Measurements from ENCODE around the gene HOXB7.
A peak's percentile ranks its signal among the peaks of the same experiment; 100 is the strongest.

HOXB7 gene

GRCh38 chr17:48609033-48609432 lies 1.8 kb downstream of the HOXB7 start:
- no peak for DNase-seq

DNA sequence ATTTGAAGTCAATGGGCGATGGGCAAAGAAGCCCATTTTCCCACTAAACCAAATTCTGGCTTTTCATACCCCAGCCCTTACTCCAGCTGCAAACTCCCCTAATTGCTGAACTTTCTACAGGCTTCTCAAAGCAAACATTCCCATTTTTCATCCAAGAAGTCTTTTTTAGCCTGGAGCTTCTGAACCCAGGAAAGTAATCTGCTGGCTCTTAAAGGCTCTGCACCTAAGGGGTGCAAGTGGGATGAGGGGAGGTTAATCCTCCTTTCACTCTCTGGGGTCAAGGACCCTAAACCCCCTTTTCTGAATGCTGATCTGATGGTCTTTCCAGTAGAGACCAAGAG lies 2.4 kb downstream of the HOXB7 start:
- DNase-seq, result no peak

DNA sequence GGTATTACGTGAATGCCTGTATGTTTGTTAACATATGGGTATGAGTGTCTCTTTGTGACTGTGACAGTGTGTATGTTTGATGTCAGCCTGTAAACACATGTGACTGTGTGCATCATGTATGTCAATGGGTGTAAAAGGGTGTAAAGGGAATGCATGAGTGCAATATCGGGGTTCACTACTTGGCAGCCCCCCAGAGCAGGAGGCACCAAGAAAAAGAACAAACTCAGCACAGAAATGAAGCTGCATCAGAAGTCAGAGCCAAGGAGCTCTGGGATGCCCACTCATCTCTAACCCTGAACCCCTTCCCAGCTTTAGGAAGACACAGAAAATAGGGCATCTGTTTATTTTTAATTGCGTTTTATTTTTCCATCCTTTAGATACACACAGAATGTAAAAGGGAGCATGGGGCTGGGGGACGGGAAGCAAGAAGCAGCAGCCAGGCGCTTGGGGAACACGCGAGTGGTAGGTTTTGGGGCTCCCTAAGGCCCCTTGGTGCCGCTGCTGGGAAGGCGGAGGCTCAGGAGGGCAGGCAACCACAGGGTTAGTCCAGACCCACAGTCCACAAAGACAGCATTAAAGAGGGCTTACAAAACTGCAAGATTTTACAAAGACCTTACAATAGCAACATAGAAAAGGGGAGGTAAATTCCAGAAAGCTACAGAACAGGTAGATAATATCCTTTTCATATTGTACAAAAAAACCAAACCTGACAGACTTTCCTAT lies 3.8 kb downstream of the HOXB7 start:
- no peak for DNase-seq

GRCh38 chr17:48605991-48606891 lies 4.6 kb downstream of the HOXB7 start:
- no peak for DNase-seq

- no peak for DNase-seq
Observed at GRCh38 chr17:48605409-48605919, 5.4 kb downstream of the HOXB7 start.

DNA sequence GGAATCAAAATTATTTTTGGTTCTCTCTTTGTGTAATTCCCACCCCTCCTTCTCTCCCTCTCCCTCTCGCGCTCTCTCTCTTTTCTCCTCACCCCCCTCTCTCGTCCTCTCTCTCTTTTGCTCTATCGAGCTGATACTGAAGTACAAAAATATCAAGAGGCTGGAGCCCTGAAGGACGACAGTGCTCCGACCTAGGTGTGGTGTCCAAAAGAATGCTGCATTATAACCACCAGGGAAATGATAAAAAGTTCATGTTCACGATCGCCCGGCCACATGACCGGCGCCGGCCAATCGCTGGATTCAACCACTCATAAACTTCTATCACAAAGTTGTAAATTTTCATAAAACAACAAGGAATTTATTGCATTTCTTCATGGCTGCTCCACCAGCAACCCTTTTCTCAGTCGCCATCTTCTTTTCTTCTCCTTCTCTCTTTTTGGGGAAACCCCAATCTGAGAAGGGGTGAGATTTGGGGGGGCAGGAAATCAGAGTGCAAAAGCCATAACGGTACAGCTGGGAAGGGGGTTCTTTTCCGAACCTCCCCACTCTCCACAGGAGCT lies 6.0 kb downstream of the HOXB7 start, which contains the start of gene HOXB6:
HOXB6 (minus strand) TSS at position 217 of the 560 bp plus-strand sequence. CDS start 6,836 bp downstream, outside the sequence.
- no peak for DNase-seq

DNA sequence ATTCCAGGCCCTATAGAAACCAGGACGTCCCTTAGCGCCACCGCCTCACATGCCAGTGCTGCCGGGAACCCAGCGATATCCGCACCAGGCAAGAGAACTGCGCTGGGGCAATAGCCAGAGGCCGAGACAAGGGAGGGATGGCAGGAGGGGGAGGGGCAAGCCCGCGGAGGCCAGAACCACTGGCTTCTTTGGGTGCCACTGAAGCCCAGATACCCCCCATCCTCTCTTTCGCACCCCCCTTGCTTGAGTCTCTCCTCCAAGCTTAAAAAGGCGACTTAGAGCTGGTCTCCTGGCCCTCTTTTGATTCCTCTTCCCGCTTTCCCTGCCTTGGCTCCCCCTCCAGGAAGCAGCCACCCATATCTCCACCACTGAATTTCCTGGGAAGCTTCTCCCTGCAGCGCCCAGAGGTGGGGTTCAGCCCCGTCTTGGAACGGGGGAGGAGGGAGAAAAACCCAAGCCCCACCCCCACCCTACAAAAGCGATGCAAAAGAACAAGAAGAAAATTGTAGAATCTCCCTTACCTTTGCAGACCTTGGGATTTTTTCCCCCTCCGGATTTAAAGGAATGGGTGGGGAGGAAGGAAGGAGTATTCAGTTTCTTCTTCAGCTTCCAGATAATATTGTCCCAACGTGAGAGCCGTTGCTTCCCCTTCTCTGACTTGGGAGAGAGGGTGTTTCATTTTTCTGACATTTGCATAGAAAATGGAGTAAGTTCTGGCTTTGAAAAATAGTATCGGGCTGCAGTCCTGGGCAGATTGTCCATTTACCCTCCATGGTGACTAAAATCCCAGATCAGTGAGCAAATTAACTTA lies 6.7 kb downstream of the HOXB7 start:
- no peak for DNase-seq

DNA sequence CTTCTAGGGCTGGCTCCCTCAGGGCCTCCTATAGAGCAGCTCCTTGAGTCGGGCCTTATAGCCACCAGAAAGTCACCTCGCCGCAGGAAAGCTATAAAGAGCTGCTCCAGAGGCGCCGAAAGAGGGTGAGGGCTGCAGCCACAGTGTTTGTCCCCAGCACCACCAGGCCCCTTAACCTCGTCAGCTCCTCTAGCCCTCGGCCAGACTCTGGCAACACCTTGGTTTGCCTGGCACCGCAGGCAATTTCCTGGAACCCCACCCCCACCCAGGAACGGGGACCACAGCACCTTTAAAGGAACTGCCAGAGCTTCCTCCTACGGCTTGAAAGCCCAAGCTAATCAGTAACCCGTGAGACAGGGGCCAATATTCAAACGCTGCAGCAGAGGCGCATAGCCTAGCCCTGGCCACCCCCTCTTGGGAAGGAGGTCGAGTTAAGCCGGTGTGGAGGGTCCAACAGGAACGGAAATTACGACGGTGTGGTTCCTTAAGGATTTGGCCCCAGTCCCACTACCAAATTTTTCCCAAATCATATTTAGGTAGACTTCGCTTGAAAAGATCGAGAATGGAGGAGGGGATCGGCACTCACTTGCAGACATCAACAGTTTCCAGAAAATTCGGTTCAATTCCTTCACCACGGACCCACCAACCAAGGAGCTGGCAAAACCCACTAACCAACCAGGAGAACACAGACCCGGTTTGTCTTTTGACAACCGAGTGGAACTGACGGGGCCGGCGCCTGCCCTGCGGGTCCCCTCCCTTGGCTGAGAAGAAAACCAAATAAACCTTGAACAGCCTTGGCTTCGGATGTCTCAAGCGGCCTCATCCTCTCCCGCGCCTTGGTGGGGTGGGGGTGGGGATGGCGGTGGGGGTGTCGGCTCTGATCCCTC lies 9.0 kb downstream of the HOXB7 start:
- no peak for DNase-seq

DNA sequence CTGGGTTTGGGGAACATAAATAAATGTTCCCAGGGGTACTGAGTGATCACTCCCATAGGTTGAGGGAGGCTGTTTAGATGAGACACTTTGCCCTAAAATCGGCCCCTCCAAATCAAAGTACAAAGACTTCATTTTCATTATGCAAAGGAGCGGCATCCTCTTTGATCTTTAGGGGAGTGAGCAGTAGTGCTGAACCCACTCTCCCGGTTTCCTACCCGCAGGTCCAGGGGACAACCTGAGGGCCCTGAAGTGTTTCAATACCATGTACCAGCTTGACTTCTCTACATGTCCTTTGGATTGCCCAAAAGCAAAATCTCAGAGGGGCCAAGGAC lies 9.6 kb downstream of the HOXB7 start:
- DNase-seq, result no peak

DNA sequence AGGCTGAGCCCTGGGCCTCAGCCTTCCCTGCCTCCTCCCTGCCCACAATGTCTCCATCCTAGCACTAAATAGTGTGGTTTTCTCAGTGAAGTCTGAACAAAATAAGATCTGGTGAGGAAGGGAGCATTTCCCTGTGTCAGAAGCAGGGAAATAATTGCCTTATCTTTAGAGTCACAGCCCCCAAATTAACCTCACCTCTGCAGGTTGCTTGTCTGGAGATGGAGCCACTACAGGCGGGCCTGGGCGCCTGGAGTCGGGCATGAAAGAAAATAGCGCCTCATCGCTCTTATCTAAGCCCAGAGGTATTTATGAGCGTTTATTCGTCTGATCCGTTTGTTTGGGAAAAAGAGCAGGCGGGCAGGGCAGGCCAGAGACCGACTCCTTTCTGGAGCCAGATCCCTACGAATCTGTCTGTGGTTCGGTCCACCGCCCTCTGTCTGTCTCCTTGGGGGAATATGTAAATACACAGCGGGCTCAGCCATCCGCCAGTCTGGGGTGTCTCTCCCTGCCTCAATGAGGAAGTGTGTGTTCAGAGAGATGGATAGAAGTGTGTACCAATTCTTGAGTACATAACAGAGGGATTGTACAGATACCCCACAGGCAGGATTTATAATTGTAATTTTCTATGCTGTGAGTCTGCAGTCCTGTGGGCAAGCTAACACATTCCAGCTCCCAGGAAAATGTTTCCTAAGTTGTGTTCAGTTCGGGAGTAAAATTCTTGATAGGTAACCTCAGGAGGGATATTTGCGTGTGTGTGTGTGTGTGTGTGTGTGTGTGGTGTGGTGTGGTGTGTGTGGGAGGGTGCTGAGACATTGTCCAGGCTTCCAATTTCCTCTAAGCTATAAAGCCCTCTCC lies 10.3 kb downstream of the HOXB7 start:
- no peak for DNase-seq

- no peak for DNase-seq
Observed at GRCh38 chr17:48599354-48599753, 11.5 kb downstream of the HOXB7 start.

DNA sequence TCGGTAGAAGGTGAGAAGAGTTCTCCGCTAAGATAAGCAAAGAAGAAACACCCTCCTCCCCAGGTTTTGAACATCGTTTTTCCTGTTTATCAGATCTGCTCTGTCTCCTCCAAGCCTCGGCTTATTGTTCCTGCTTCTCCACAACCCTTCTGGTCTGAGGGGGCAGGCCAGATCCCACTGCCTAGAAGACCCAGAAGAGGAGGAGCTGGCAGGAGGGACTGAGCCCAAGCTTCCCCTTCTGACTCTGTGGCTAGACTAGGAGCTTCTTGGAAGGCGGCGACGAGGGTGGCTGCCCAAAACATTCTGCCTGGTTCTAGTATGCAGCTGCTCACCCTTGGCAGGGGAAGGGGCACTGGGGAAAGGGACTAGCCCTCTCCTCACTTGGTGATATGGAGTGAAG lies 12.1 kb downstream of the HOXB7 start:
- no peak for DNase-seq

- peak; percentile 33 for DNase-seq
Observed at GRCh38 chr17:48597778-48598631, 12.8 kb downstream of the HOXB7 start.

GRCh38 chr17:48597528-48597777 lies 13.4 kb downstream of the HOXB7 start:
- no peak for DNase-seq

GRCh38 chr17:48596735-48597527 lies 13.9 kb downstream of the HOXB7 start:
- DNase-seq, result no peak

DNA sequence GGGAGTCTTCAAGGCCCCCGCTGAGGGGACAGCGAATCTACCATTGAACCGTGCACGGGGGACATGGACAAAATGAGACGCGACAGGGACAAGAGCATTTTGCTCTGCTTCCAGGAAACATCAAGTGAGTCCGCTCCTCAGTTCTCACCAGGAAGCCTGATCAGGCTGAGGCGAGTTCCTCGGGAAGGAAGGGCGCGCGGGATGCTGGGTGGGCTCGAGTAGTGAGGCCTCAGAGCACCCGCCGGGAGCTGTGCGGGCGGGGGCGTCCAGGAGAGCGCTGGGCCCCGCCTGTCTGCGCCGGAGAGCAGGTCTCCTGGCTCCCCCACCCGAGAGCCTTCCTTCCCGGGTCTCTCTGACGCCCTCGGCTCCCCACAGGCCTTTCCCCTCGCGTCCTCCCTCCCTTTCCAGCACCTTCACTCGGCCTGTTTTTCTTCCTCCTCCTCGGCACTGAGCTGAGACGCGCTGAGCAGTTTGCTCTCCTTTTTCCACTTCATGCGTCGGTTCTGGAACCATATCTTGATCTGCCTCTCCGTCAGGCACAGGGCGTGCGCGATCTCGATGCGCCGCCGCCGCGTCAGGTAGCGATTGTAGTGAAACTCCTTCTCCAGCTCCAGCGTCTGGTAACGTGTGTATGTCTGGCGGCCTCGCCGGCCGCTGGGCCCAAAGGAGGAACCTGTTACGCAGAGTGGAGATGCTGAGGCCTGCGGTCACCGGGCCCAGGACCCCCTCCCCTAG lies 14.7 kb downstream of the HOXB7 start:
- no peak for DNase-seq

GRCh38 chr17:48595278-48595999 lies 15.4 kb downstream of the HOXB7 start:
- DNase-seq, result no peak
